ENCODE data around the gene THSD1.
"Not testable (repeated sequence)": the region's sequence is repeated elsewhere in the genome, so short reads cannot be mapped to it uniquely, and the experiment has no call there.

DNA sequence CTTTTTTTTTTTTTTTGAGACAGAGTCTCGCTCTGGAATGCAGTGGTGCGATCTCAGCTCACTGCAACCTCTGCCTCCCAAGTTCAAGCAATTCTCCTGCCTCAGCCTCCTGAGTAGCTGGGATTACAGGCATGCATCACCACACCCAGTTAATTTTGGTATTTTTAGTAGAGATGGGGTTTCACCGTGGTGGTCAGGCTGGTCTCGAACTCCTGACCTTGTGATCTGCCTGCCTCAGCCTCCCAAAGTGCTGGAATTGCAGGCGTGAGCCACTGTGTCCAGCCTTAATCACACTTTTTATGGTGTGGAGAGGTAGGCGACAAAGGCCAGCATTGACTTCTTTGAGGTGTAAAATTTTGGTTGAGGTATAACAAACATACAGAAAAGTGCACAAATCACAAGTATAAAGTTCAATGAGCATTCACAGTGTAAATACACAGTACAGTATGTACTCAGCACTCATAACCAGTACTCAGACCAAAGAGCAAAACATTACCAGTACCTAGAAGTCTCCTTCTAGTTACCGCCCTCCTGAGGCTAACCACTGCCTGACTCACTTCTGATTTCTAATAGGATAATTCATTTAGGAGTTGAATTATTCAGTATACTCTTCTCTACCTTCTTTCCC, 68.0 kb downstream of the THSD1 start:
- TF ChIP-seq, protein P1, sequence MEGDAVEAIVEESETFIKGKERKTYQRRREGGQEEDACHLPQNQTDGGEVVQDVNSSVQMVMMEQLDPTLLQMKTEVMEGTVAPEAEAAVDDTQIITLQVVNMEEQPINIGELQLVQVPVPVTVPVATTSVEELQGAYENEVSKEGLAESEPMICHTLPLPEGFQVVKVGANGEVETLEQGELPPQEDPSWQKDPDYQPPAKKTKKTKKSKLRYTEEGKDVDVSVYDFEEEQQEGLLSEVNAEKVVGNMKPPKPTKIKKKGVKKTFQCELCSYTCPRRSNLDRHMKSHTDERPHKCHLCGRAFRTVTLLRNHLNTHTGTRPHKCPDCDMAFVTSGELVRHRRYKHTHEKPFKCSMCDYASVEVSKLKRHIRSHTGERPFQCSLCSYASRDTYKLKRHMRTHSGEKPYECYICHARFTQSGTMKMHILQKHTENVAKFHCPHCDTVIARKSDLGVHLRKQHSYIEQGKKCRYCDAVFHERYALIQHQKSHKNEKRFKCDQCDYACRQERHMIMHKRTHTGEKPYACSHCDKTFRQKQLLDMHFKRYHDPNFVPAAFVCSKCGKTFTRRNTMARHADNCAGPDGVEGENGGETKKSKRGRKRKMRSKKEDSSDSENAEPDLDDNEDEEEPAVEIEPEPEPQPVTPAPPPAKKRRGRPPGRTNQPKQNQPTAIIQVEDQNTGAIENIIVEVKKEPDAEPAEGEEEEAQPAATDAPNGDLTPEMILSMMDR (IDR thresholded peaks at IDR 0.05; ENCODE audit: low read length), result not testable (repeated sequence)
- not testable (repeated sequence) for TF ChIP-seq EZH2 (optimal IDR thresholded peaks at IDR 0.05; ENCODE audit: low read depth, low read length)
